C4-2B (cell line): ENCODE results near the gene LMAN2L.

Source experiments
- H3K27ac ChIP-seq: fragments of 450-650 bp; 2 replicates; pipeline ENCODE4 v1.5.1; 2017
- CTCF ChIP-seq: fragments of 450-650 bp; conservative IDR thresholded peaks from 2 replicates; pipeline ENCODE4 v1.5.1; 2017; ENCODE audit warnings: mild to moderate bottlenecking
- ZFX ChIP-seq: fragments of 450-650 bp; IDR thresholded peaks from 2 replicates; pipeline ENCODE4 v1.6.1; 2017

LMAN2L gene

GRCh38 chr2:96729748-96730147, 10.1 kb downstream of the LMAN2L start:
- TF ChIP-seq CTCF = no peak
- no peak for TF ChIP-seq ZFX
- no peak overlapping the region for H3K27ac ChIP-seq

- H3K27ac ChIP-seq = no peak overlapping the region
- TF ChIP-seq ZFX (no peak), CTCF (no peak)
These were observed 12.4 kb downstream of the LMAN2L start for GRCh38 chr2:96727431-96727830.

GRCh38 chr2:96726131-96726530, 13.7 kb downstream of the LMAN2L start:
- TF ChIP-seq ZFX = no peak
- no peak for TF ChIP-seq CTCF
- no peak overlapping the region for H3K27ac ChIP-seq

- no peak overlapping the region for H3K27ac ChIP-seq
- no peak for TF ChIP-seq CTCF
- no peak for TF ChIP-seq ZFX
These were observed 23.5 kb downstream of the LMAN2L start for GRCh38 chr2:96716388-96716787.

GRCh38 chr2:96715658-96716057, 24.2 kb downstream of the LMAN2L start:
- TF ChIP-seq CTCF (no peak), ZFX (no peak)
- no peak overlapping the region for H3K27ac ChIP-seq

GRCh38 chr2:96710985-96711384, 28.9 kb downstream of the LMAN2L start:
- H3K27ac ChIP-seq = no peak overlapping the region
- TF ChIP-seq ZFX (no peak), CTCF (no peak)

- no peak for TF ChIP-seq ZFX
- no peak for TF ChIP-seq CTCF
- H3K27ac ChIP-seq = no peak overlapping the region
These were observed 36.7 kb downstream of the LMAN2L start for GRCh38 chr2:96703021-96703751.
